ENCODE measurements around the gene REN. TPM values are rescaled to one million over a fixed set of nuclear protein-coding genes. Genes with fewer than 3 reads are reported as not detected.

REN gene
- total and polyA plus RNA-seq, 4 donors = 0.23 to 0.75 (median 0.29) TPM

DNA sequence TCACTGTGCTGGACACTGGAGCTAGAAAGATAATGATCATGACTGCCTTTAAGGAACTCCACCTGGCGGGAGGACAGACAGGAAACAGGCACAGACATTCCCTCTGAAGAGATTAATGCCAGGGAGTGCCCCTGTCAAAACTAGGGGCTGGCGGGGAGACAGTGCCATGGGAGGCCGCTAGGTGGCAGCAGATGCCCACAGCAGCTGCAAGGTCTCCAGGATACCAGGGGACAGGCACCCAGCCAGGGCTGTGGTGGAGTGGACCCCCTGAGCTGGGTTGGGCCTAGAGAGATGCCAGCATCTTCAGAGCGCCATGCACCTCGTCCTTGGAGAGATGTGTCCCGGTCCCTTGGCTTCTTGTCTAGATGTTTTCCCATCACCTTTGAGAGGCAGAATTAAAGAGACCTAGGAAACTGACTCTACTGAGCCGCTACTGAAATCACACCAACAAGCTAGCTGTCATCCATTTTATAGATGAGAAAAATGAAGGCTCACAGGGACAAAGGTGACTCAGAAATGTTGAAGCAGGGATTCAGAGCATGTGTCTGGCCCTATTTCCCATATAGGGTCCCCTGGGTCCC lies 3.6 kb downstream of the REN start:
- peak; percentile 84 for ATAC-seq (ENCODE audit: insufficient read depth, low FRiP score)

DNA sequence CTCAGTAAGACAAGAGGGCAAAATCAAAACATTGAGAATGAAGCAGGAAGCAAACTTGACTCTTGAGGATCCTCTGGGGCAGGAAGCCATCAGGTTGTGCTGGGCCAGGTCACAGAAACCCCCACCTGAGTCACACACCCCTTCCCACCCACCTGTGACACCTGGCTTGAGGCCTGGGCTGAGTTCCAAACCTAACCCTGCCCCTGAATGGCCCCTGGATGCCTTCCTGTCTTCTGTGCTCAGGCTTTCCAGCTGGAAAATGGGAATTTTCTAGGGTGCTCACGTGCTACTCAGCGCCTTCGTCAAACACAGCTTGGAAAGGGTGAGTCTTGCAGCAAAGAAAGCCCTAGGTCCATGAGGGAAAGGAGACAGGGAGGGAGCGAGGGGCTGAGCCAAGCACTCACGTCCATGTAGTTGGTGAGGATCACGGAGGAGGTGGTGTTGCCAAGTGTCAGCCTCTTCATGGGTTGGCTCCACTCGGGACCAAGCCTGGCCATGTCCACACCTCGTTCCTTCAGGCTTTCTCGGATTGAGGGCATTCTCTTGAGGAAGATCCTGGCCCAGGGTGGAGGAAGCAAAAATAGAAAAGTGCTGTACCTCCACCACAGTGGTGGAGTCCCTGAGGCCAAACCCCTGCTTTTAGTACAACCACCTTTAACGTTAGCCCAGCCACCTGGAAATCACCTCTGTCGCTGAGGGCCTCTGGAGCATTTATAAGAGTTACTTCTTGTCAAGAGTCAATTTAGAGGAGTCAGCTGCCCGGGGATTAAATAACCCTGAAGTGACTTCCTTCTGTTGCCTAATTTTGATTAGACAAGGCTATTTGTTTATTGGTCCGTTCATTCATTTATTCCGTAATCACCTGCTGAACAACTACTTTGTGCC lies 4.3 kb downstream of the REN start:
- H3K9me3 ChIP-seq (ENCODE audit: control insufficient read depth in 4 of 4, insufficient read depth in 3 of 4, low read length in 3 of 4) = no peaks in the 10 kb centered on the region
- H3K4me3 ChIP-seq = no peak overlapping the region
- no peak overlapping the region for H3K9ac ChIP-seq (ENCODE audit: insufficient read depth in 1 of 2, low read length in 2 of 2)
- no peaks in the 10 kb centered on the region for H3K4me1 ChIP-seq (ENCODE audit: control insufficient read depth in 5 of 5, insufficient read depth in 5 of 5, low read length in 5 of 5)
- DNase-seq (no peak), ATAC-seq (ENCODE audit: insufficient read depth, low FRiP score) (peak; percentile 38)
- peak overlapping the region in 1 of 2 donors; percentile 41 for H3K27ac ChIP-seq (ENCODE audit: low read depth in 1 of 2, low read length in 1 of 2)
- TF ChIP-seq, protein P1, sequence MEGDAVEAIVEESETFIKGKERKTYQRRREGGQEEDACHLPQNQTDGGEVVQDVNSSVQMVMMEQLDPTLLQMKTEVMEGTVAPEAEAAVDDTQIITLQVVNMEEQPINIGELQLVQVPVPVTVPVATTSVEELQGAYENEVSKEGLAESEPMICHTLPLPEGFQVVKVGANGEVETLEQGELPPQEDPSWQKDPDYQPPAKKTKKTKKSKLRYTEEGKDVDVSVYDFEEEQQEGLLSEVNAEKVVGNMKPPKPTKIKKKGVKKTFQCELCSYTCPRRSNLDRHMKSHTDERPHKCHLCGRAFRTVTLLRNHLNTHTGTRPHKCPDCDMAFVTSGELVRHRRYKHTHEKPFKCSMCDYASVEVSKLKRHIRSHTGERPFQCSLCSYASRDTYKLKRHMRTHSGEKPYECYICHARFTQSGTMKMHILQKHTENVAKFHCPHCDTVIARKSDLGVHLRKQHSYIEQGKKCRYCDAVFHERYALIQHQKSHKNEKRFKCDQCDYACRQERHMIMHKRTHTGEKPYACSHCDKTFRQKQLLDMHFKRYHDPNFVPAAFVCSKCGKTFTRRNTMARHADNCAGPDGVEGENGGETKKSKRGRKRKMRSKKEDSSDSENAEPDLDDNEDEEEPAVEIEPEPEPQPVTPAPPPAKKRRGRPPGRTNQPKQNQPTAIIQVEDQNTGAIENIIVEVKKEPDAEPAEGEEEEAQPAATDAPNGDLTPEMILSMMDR (IDR thresholded peaks at IDR 0.05; ENCODE audit: control extremely low read depth, extremely low read depth) = no peak
- WGBS, 2 donors = 45 to 65% methylated on average over 14 of the region's 14 CpGs
- peaks cover 0 to 2% (median 0%) of the 10 kb centered on the region in 3 donors for H3K27me3 ChIP-seq (ENCODE audit: control insufficient read depth in 3 of 3, insufficient read depth in 3 of 3, low read length in 2 of 3)
- no peaks in the 10 kb centered on the region for H3K36me3 ChIP-seq (ENCODE audit: control insufficient read depth in 4 of 4, insufficient read depth in 4 of 4, low read length in 4 of 4)

More for the DNA sequence above, 3.6 kb downstream of the REN start:
- Histone ChIP-seq H3K9ac (ENCODE audit: insufficient read depth in 1 of 2, low read length in 2 of 2) (no peak overlapping the region), H3K36me3 (ENCODE audit: control insufficient read depth in 4 of 4, insufficient read depth in 4 of 4, low read length in 4 of 4) (no peaks in the 10 kb centered on the region), H3K4me3 (no peak overlapping the region), H3K4me1 (ENCODE audit: control insufficient read depth in 5 of 5, insufficient read depth in 5 of 5, low read length in 5 of 5) (no peaks in the 10 kb centered on the region), H3K27ac (ENCODE audit: low read depth in 1 of 2, low read length in 1 of 2) (no peak overlapping the region), H3K9me3 (ENCODE audit: control insufficient read depth in 4 of 4, insufficient read depth in 3 of 4, low read length in 3 of 4) (no peaks in the 10 kb centered on the region), H3K27me3 (ENCODE audit: control insufficient read depth in 3 of 3, insufficient read depth in 3 of 3, low read length in 2 of 3) (peaks cover 0 to 2% (median 0%) of the 10 kb centered on the region in 3 donors)
- peak; percentile 77 to 83 (median 78) for DNase-seq
- TF ChIP-seq, protein P1 (IDR thresholded peaks at IDR 0.05; ENCODE audit: control extremely low read depth, extremely low read depth) = peak; percentile 96
- 12 to 15% methylated on average over 7 of the region's 7 CpGs for WGBS, 2 donors

DNA sequence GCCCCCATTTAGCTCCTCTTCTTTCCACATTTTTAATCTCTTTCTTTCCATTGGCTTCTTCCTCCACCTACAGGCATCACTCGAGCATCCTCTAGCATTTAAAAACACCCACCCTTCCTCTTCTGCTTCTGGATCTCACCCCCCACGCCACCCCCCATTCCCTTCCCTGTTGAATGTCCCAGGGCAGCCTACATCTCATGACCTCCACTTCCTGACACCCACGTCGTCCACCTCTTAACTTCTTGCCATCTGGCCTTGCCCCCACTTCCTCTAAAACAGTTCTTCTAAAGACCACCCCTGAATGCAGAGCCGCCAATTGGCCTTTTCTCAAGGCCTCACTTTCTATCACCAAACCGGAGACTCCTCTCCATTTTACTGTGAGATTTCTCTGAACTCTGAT lies 8.2 kb downstream of the REN start:
- Histone ChIP-seq H3K27me3 (ENCODE audit: control insufficient read depth in 3 of 3, insufficient read depth in 3 of 3, low read length in 2 of 3) (no peaks in the 10 kb centered on the region), H3K36me3 (ENCODE audit: control insufficient read depth in 4 of 4, insufficient read depth in 4 of 4, low read length in 4 of 4) (no peaks in the 10 kb centered on the region), H3K27ac (ENCODE audit: low read depth in 1 of 2, low read length in 1 of 2) (no peak overlapping the region), H3K4me3 (no peak overlapping the region), H3K4me1 (ENCODE audit: control insufficient read depth in 5 of 5, insufficient read depth in 5 of 5, low read length in 5 of 5) (no peaks in the 10 kb centered on the region), H3K9me3 (ENCODE audit: control insufficient read depth in 4 of 4, insufficient read depth in 3 of 4, low read length in 3 of 4) (no peaks in the 10 kb centered on the region), H3K9ac (ENCODE audit: insufficient read depth in 1 of 2, low read length in 2 of 2) (no peak overlapping the region)
- 60% methylated on average over 6 of the region's 6 CpGs for WGBS, 2 donors
- ATAC-seq (ENCODE audit: insufficient read depth, low FRiP score) (no peak), DNase-seq (no peak)
- TF ChIP-seq, protein P1 (IDR thresholded peaks at IDR 0.05; ENCODE audit: control extremely low read depth, extremely low read depth) = no peak
